Measurements from ENCODE around the gene CAPN13. TPM values are rescaled to one million over a fixed set of nuclear protein-coding genes. Genes with fewer than 3 reads are reported as not detected.

CAPN13 gene
- total and polyA plus RNA-seq, 2 of the 4 experiments (the other 2 are of a cell fraction) = not detected

GRCh38 chr2:30828586-30828985 is 21.3 kb upstream of the CAPN13 start:
- Histone ChIP-seq H3K27ac (ENCODE audit: insufficient read depth, low read length) (no peak overlapping the region), H2BK15ac (ENCODE audit: low read depth, low read length) (no peak overlapping the region), H4K5ac (ENCODE audit: low read depth, low read length) (no peak overlapping the region), H4K8ac (ENCODE audit: low read depth in 2 of 2, low read length in 2 of 2) (no peak overlapping the region), H2AK5ac (ENCODE audit: low read depth, low read length) (no peak overlapping the region), H3K4ac (ENCODE audit: low read depth, low read length) (no peak overlapping the region), H2BK20ac (ENCODE audit: low read depth, low read length) (no peak overlapping the region), H3K4me1 (ENCODE audit: control insufficient read depth, insufficient read depth, low read length) (no peaks in the 10 kb centered on the region), H3K4me2 (ENCODE audit: low read depth, low read length) (no peak overlapping the region), H3K9me1 (ENCODE audit: insufficient read depth, low read length) (no peaks in the 10 kb centered on the region), H4K91ac (ENCODE audit: insufficient read depth, low read depth, low read length) (no peak overlapping the region), H3K27me3 (ENCODE audit: control insufficient read depth, insufficient read depth, low read length) (no peaks in the 10 kb centered on the region), H3K18ac (ENCODE audit: low read depth, low read length) (no peak overlapping the region), H4K20me1 (ENCODE audit: insufficient read depth, low read length) (no peaks in the 10 kb centered on the region), H3K4me3 (ENCODE audit: insufficient read depth, low read depth, low read length) (no peak overlapping the region), H3K9ac (ENCODE audit: low read depth, low read length) (no peak overlapping the region), H3K79me1 (ENCODE audit: low read depth in 1 of 2, low read length in 2 of 2) (no peaks in the 10 kb centered on the region), H3K9me3 (ENCODE audit: control insufficient read depth, insufficient read depth, low read length) (no peaks in the 10 kb centered on the region), H3K14ac (replicated peaks; ENCODE audit: low read depth, low read length) (no peak overlapping the region), H2BK5ac (ENCODE audit: low read depth, low read length, poor library complexity, severe bottlenecking) (no peak overlapping the region), H3K23ac (ENCODE audit: low read depth, low read length) (no peak overlapping the region), H3K56ac (ENCODE audit: extremely low read depth, insufficient read depth, low read length) (no peak overlapping the region), H3K36me3 (ENCODE audit: control insufficient read depth, insufficient read depth, low read length) (no peaks in the 10 kb centered on the region), H2BK120ac (ENCODE audit: low read depth, low read length) (no peak overlapping the region), H2AFZ (replicated peaks; ENCODE audit: low read length, poor library complexity) (no peak overlapping the region), H2AK9ac (replicated peaks; ENCODE audit: low read depth, low read length, poor library complexity) (no peak overlapping the region)
- dilution Hi-C loops (cut with HindIII; ENCODE audit: low sequenced_read_pairs, unreplicated experiment) (no loop called here), intact Hi-C loops (cut with micrococcal nuclease) (no loop called here), in situ Hi-C loops (cut with MboI; ENCODE audit: low sequenced_read_pairs) (no loop called here)
- no CpG with 5 or more reads among the region's 1 CpG for WGBS, 2 experiments (ENCODE audit: extremely low coverage in 2 of 2, insufficient read length in 1 of 2)
- no peak for TF ChIP-seq MXI1 (IDR thresholded peaks at IDR 0.05; ENCODE audit: borderline replicate concordance, low read depth, low read length)
- TF ChIP-seq MAZ (IDR thresholded peaks at IDR 0.05; ENCODE audit: borderline replicate concordance, low read depth, low read length) = no peak
- no peak for TF ChIP-seq NFE2L2 (IDR thresholded peaks at IDR 0.05; ENCODE audit: low read depth, low read length)
- no peak for TF ChIP-seq RAD21 (IDR thresholded peaks at IDR 0.05; ENCODE audit: low read length)
- no peak for TF ChIP-seq RFX5 (IDR thresholded peaks at IDR 0.05; ENCODE audit: low read depth, low read length)
- TF ChIP-seq BHLHE40 (IDR thresholded peaks at IDR 0.05; ENCODE audit: low read depth, low read length) = no peak
- TF ChIP-seq ELK1 (IDR thresholded peaks at IDR 0.05; ENCODE audit: borderline replicate concordance, low read depth, low read length) = no peak
- no TSS peak for BruUV-seq (replicated peaks)
- no peak for DNase-seq
- POLR2A ChIA-PET (ENCODE audit: unreplicated experiment) = no interaction called here
- CTCF ChIA-PET = interaction anchor here (0.6 kb wide), 1 partner anchor 25 kb away, joined by 3 read pairs; no protein-coding TSS in a partner anchor
- no peak for ATAC-seq (ENCODE audit: low read depth)
